ENCODE measurements around the gene ACP2. TPM values are rescaled to one million over a fixed set of nuclear protein-coding genes. Genes with fewer than 3 reads are reported as not detected.
"Not testable (repeated sequence)": the region's sequence is repeated elsewhere in the genome, so short reads cannot be mapped to it uniquely, and the experiment has no call there.

ACP2 gene
- total RNA-seq, 2 experiments from 2014 or later, result 9.4 to 13.4 TPM

- no peak for DNase-seq
- CTCF ChIA-PET, result interaction anchor here (1.0 to 5.6 kb wide), 2 partner anchors 34 to 46 kb away, joined by 4 to 43 read pairs; partner anchors contain the start of gene ARFGAP2
- no peaks in the 10 kb centered on the region for H3K9me3 Mint-ChIP-seq
- TF ChIP-seq CTCF (IDR thresholded peaks at IDR 0.05), result no peak
- peaks cover 16% of the 10 kb centered on the region for H3K4me1 Mint-ChIP-seq (ENCODE audit: low read depth)
- intact Hi-C loops (cut with micrococcal nuclease), result no loop called here
- H3K27ac Mint-ChIP-seq, result no peak overlapping the region
- H3K36me3 Mint-ChIP-seq (ENCODE audit: low read depth), result peaks cover 26% of the 10 kb centered on the region
- H3K27me3 Mint-ChIP-seq, result no peaks in the 10 kb centered on the region
- ATAC-seq, result no peak
- POLR2A ChIA-PET, result no interaction called here
- H3K4me3 Mint-ChIP-seq, result no peak overlapping the region
Measured at GRCh38 chr11:47212938-47213337, 35.7 kb downstream of the ACP2 start.

- Mint-ChIP-seq H3K36me3 (ENCODE audit: low read depth) (no peaks in the 10 kb centered on the region), H3K4me1 (ENCODE audit: low read depth) (peaks cover under 1% of the 10 kb centered on the region), H3K9me3 (no peaks in the 10 kb centered on the region), H3K27me3 (peaks cover 2% of the 10 kb centered on the region), H3K27ac (no peak overlapping the region), H3K4me3 (no peak overlapping the region)
- ChIA-PET CTCF (interaction anchor here (0.6 to 1.4 kb wide), 4 partner anchors 15 to 140 kb away, joined by 3 read pairs; no protein-coding TSS in a partner anchor), POLR2A (no interaction called here)
- intact Hi-C loops (cut with micrococcal nuclease), result no loop called here
- no peak for ATAC-seq
- no peak for DNase-seq
- TF ChIP-seq CTCF (IDR thresholded peaks at IDR 0.05), result no peak
Measured at GRCh38 chr11:47208628-47209027, 40.0 kb downstream of the ACP2 start.

- H3K27ac Mint-ChIP-seq; H3K4me1 Mint-ChIP-seq (ENCODE audit: low read depth); POLR2A ChIA-PET; ATAC-seq; H3K36me3 Mint-ChIP-seq (ENCODE audit: low read depth); intact Hi-C loops (cut with micrococcal nuclease); DNase-seq; H3K4me3 Mint-ChIP-seq; H3K9me3 Mint-ChIP-seq; H3K27me3 Mint-ChIP-seq: not testable (repeated sequence)
- CTCF ChIA-PET, result interaction anchor here (1.2 to 1.4 kb wide), 2 partner anchors 16 to 28 kb away, joined by 3 read pairs; no protein-coding TSS in a partner anchor
Measured at GRCh38 chr11:47208008-47208552, 40.5 kb downstream of the ACP2 start.

- Mint-ChIP-seq H3K36me3 (ENCODE audit: low read depth) (no peaks in the 10 kb centered on the region), H3K4me3 (no peak overlapping the region), H3K27ac (no peak overlapping the region), H3K9me3 (no peaks in the 10 kb centered on the region), H3K27me3 (peaks cover 2% of the 10 kb centered on the region), H3K4me1 (ENCODE audit: low read depth) (no peaks in the 10 kb centered on the region)
- ATAC-seq, result no peak
- POLR2A ChIA-PET, result interaction anchor here (0.6 kb wide), 1 partner anchor 30 kb away, joined by 3 read pairs; no protein-coding TSS in a partner anchor
- no peak for TF ChIP-seq CTCF (IDR thresholded peaks at IDR 0.05)
- CTCF ChIA-PET, result interaction anchor here (1.2 kb wide), 1 partner anchor 589 kb away, joined by 3 read pairs; no protein-coding TSS in a partner anchor
- intact Hi-C loops (cut with micrococcal nuclease), result no loop called here
- DNase-seq, result no peak
Measured at GRCh38 chr11:47207459-47207858, 41.2 kb downstream of the ACP2 start.

GRCh38 chr11:47206577-47206976 lies 42.0 kb downstream of the ACP2 start:
- H3K27ac Mint-ChIP-seq; H3K4me1 Mint-ChIP-seq (ENCODE audit: low read depth); H3K4me3 Mint-ChIP-seq; H3K27me3 Mint-ChIP-seq; ATAC-seq; intact Hi-C loops (cut with micrococcal nuclease); DNase-seq; H3K9me3 Mint-ChIP-seq; H3K36me3 Mint-ChIP-seq (ENCODE audit: low read depth): not testable (repeated sequence)
- CTCF ChIA-PET, result interaction anchor here (1.0 to 1.2 kb wide), 2 partner anchors 28 to 589 kb away, joined by 3 read pairs; no protein-coding TSS in a partner anchor
- POLR2A ChIA-PET, result interaction anchor here (0.7 to 1.3 kb wide), 2 partner anchors 8 to 61 kb away, joined by 3 to 5 read pairs; partner anchors contain the start of gene DDB2

- DNase-seq (no peak), ATAC-seq (no peak)
- Mint-ChIP-seq H3K9me3 (no peaks in the 10 kb centered on the region), H3K4me3 (no peak overlapping the region), H3K27me3 (peaks cover 2% of the 10 kb centered on the region), H3K27ac (no peak overlapping the region), H3K4me1 (ENCODE audit: low read depth) (no peaks in the 10 kb centered on the region), H3K36me3 (ENCODE audit: low read depth) (no peaks in the 10 kb centered on the region)
- intact Hi-C loops (cut with micrococcal nuclease), result no loop called here
- ChIA-PET CTCF (interaction anchor here (2.5 kb wide), 1 partner anchor 54 kb away, joined by 7 read pairs; no protein-coding TSS in a partner anchor), POLR2A (interaction anchor here (0.5 to 4.4 kb wide), 2 partner anchors 10 to 72 kb away, joined by 4 to 19 read pairs; partner anchors contain the start of gene DDB2)
- no peak for TF ChIP-seq CTCF (IDR thresholded peaks at IDR 0.05)
Measured at GRCh38 chr11:47204637-47204989, 44.0 kb downstream of the ACP2 start.

Measured in activated CD8-positive, alpha-beta T cell treated with anti-CD3 and anti-CD28 coated beads for 36 hours (primary cell).